Mesenchymal stem cell (in vitro differentiated cells and primary cell): Measurements from ENCODE around the gene TBC1D16.

Source experiments
- DNase-seq: peaks from one replicate; pipeline ENCODE4 v3.0.0-alpha.2; 2013
- H2AFZ ChIP-seq: one replicate; pipeline ENCODE4 v1.6.1; 2013; ENCODE audit warnings: low read depth, mild to moderate bottlenecking, control low read depth, inconsistent platforms, low read length, moderate library complexity
- H2AK5ac ChIP-seq: 2 replicates; pipeline ENCODE4 v1.6.1; 2013; ENCODE audit warnings: low read length, moderate library complexity, mild to moderate bottlenecking, inconsistent platforms; ENCODE audit not compliant: severe bottlenecking
- H2BK120ac ChIP-seq: one replicate; pipeline ENCODE4 v1.6.1; 2013; ENCODE audit warnings: low read depth, mild to moderate bottlenecking, inconsistent platforms, low read length, moderate library complexity
- H2BK12ac ChIP-seq, 2 experiments: one replicate each; pipeline ENCODE4 v1.6.1; 2013; ENCODE audit warnings: inconsistent platforms in 2 of 2, low read length in 2 of 2, mild to moderate bottlenecking in 2 of 2, moderate library complexity in 2 of 2, control low read depth in 1 of 2
- H2BK15ac ChIP-seq: one replicate; pipeline ENCODE4 v1.6.1; 2013; ENCODE audit warnings: mild to moderate bottlenecking, low read depth, inconsistent platforms; ENCODE audit not compliant: poor library complexity, severe bottlenecking
- H2BK5ac ChIP-seq: 2 replicates; pipeline ENCODE4 v1.6.1; 2013; ENCODE audit warnings: low read depth, mild to moderate bottlenecking, low read length, control low read depth, inconsistent platforms; ENCODE audit not compliant: poor library complexity, severe bottlenecking
- H3K14ac ChIP-seq, 2 experiments: one replicate each; pipeline ENCODE4 v1.6.1; 2013; ENCODE audit warnings: inconsistent platforms in 2 of 2, low read length in 2 of 2, control low read depth in 1 of 2, mild to moderate bottlenecking in 1 of 2, moderate library complexity in 1 of 2
- H3K18ac ChIP-seq, 2 experiments: one replicate each; pipeline ENCODE4 v1.6.1; 2013; ENCODE audit warnings: inconsistent platforms in 2 of 2, low read length in 2 of 2, control low read depth in 1 of 2, low read depth in 1 of 2, mild to moderate bottlenecking in 1 of 2
- H3K23ac ChIP-seq, 2 experiments: one replicate each; pipeline ENCODE4 v1.6.1; 2013; ENCODE audit warnings: inconsistent platforms in 2 of 2, low read length in 2 of 2, mild to moderate bottlenecking in 2 of 2, moderate library complexity in 2 of 2, control low read depth in 1 of 2
- H3K27ac ChIP-seq: 2 replicates; pipeline ENCODE4 v1.5.1; 2013; ENCODE audit warnings: mild to moderate bottlenecking, moderate library complexity, low read length, control low read depth, inconsistent platforms; ENCODE audit not compliant: poor library complexity, severe bottlenecking
- H3K27me3 ChIP-seq, 2 experiments: 2 replicates each; pipeline versions ENCODE4 v1.6.1 to v1.7.0; 2013; ENCODE audit warnings: low read length in 2 of 2, mild to moderate bottlenecking in 2 of 2, moderate library complexity in 2 of 2, control low read depth in 1 of 2, inconsistent platforms in 1 of 2; ENCODE audit not compliant: control insufficient read depth in 1 of 2, insufficient read depth in 1 of 2
- H3K36me3 ChIP-seq, 2 experiments: 2 replicates each; pipeline versions ENCODE4 v1.6.1 to v1.7.0; 2013; ENCODE audit warnings: low read length in 2 of 2, control low read depth in 1 of 2, inconsistent platforms in 1 of 2, low read depth in 1 of 2, mild to moderate bottlenecking in 1 of 2; ENCODE audit not compliant: insufficient read depth in 2 of 2, control insufficient read depth in 1 of 2
- H3K4ac ChIP-seq, 2 experiments: one replicate each; pipeline ENCODE4 v1.6.1; 2013; ENCODE audit warnings: inconsistent platforms in 2 of 2, low read length in 2 of 2, mild to moderate bottlenecking in 2 of 2, moderate library complexity in 2 of 2, control low read depth in 1 of 2, low read depth in 1 of 2
- H3K4me1 ChIP-seq: 2 replicates; pipeline ENCODE4 v1.6.1; 2013; ENCODE audit warnings: low read depth, low read length, control low read depth; ENCODE audit not compliant: control insufficient read depth, insufficient read depth
- H3K4me2 ChIP-seq: 2 replicates; pipeline ENCODE4 v1.6.1; 2013; ENCODE audit warnings: low read length, mild to moderate bottlenecking, inconsistent platforms; ENCODE audit not compliant: poor library complexity, severe bottlenecking
- H3K4me3 ChIP-seq, 2 experiments: 2 replicates each; pipeline versions ENCODE4 v1.5.1 to v1.7.0; 2013; ENCODE audit warnings: low read length in 2 of 2, mild to moderate bottlenecking in 2 of 2, control low read depth in 1 of 2, low read depth in 1 of 2; ENCODE audit not compliant: insufficient read depth in 1 of 2
- H3K79me1 ChIP-seq: replicated peaks from 2 replicates; pipeline ENCODE4 v1.6.1; 2013; ENCODE audit warnings: mild to moderate bottlenecking, control low read depth, low read length, inconsistent platforms; ENCODE audit not compliant: poor library complexity, severe bottlenecking
- H3K9ac ChIP-seq: 2 replicates; pipeline ENCODE4 v1.7.0; 2013; ENCODE audit warnings: mild to moderate bottlenecking, low read length, moderate library complexity
- H3K9me3 ChIP-seq: 2 replicates; pipeline ENCODE4 v1.7.0; 2013; ENCODE audit warnings: mild to moderate bottlenecking, low read length; ENCODE audit not compliant: control insufficient read depth
- H4K8ac ChIP-seq: one replicate; pipeline ENCODE4 v1.6.1; 2013; ENCODE audit warnings: inconsistent platforms, mild to moderate bottlenecking, low read length, moderate library complexity
- H4K91ac ChIP-seq: one replicate; pipeline ENCODE4 v1.6.1; 2013; ENCODE audit warnings: mild to moderate bottlenecking, low read length, inconsistent platforms
- WGBS: methylation state at CpG from one replicate; pipeline ENCODE4 v1.1.7; 2013; ENCODE audit warnings: mixed read lengths; 5-methylcytosine and 5-hydroxymethylcytosine counted together

TBC1D16 gene

DNA sequence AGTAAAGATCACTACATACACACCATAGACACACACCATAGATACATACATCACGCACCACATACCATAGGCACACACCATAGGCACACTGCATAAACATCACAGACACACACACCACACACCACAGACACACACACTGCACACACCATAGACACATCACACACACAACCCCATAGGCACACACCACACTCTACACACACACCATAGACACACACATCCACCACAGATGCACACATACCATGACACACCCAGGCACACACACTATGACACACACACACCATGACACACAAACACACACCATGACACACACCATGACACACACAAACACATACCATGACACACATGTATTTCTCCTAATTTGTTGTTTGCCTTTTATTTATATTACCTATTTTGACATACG lies 14.1 kb downstream of the TBC1D16 start:
- peak overlapping the region; percentile 15 for H4K91ac ChIP-seq
- H2BK15ac ChIP-seq: no peak overlapping the region
- H2BK120ac ChIP-seq: no peak overlapping the region
- DNase-seq: no peak
- H3K23ac ChIP-seq: peak overlapping the region in 1 of 2 experiments; percentile 23
- H2BK12ac ChIP-seq: peak overlapping the region in 1 of 2 experiments; percentile 29
- H3K4me2 ChIP-seq: no peak overlapping the region
- no peak overlapping the region for H3K4me3 ChIP-seq
- H3K36me3 ChIP-seq: peaks cover 0 to 20% of the 10 kb centered on the region in 2 experiments
- no peak overlapping the region for H3K4ac ChIP-seq
- H2AK5ac ChIP-seq: no peak overlapping the region
- peak overlapping the region in 1 of 2 experiments; percentile 28 for H3K18ac ChIP-seq
- 100% methylated on average over 1 of the region's 2 CpGs for WGBS
- H3K9ac ChIP-seq: no peak overlapping the region
- no peak overlapping the region for H4K8ac ChIP-seq
- no peak overlapping the region for H2BK5ac ChIP-seq
- H2AFZ ChIP-seq: no peak overlapping the region
- H3K79me1 ChIP-seq: peaks cover 44% of the 10 kb centered on the region
- H3K14ac ChIP-seq: peak overlapping the region in 1 of 2 experiments; percentile 82
- H3K9me3 ChIP-seq: no peaks in the 10 kb centered on the region
- no peaks in the 10 kb centered on the region for H3K27me3 ChIP-seq
- H3K27ac ChIP-seq: no peak overlapping the region
- H3K4me1 ChIP-seq: peaks cover 24% of the 10 kb centered on the region

DNA sequence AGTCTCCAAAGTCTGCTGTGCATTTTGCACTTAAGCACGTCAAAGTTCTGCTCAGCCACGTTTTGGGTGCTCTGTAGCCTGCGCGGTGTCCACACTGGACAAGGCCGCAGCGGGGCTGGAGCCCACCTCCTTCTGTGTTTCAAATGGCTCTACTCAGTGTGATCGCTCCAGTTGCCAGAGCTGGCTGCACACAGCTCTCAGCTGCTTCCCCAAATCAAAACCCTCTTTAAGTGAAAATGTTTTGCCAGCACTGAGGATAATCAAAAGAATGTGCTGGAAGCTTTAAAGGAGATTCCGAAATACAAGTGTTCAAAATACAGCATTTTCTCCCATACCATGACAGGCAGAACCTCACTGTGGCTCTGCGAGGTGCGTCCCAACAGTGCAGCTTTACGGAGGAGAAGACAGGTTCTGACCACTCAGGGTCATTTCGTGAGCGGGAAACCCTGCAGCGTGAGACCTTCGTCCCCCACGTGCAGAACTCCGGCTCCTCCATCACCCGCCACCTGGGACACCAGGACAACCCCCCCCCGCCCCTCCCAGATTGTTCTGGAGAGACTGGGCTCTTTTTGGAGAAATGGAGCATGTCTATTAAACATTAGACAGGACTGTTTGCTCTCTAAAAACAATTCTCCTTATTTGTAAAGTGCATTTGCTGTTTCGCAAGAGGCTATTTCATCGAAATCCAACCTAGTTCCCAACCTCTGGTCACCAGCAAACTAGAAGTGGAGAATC lies 16.6 kb downstream of the TBC1D16 start:
- H3K79me1 ChIP-seq: peaks cover 42% of the 10 kb centered on the region
- no peak overlapping the region for H2BK15ac ChIP-seq
- H3K27ac ChIP-seq: no peak overlapping the region
- DNase-seq: no peak
- WGBS: 99% methylated on average over 17 of the region's 21 CpGs
- no peak overlapping the region for H4K8ac ChIP-seq
- H3K9me3 ChIP-seq: no peaks in the 10 kb centered on the region
- no peaks in the 10 kb centered on the region for H3K27me3 ChIP-seq
- H3K9ac ChIP-seq: peak overlapping the region; percentile 27
- no peak overlapping the region for H3K14ac ChIP-seq
- H3K18ac ChIP-seq: no peak overlapping the region
- peak overlapping the region in 1 of 2 experiments; percentile 18 for H3K4me3 ChIP-seq
- no peak overlapping the region for H2BK5ac ChIP-seq
- H4K91ac ChIP-seq: no peak overlapping the region
- H3K4me1 ChIP-seq: peaks cover 9% of the 10 kb centered on the region
- no peak overlapping the region for H3K4me2 ChIP-seq
- no peak overlapping the region for H2BK120ac ChIP-seq
- peaks cover 0 to 16% of the 10 kb centered on the region in 2 experiments for H3K36me3 ChIP-seq
- H2BK12ac ChIP-seq: no peak overlapping the region
- H3K4ac ChIP-seq: no peak overlapping the region
- H2AK5ac ChIP-seq: no peak overlapping the region
- no peak overlapping the region for H2AFZ ChIP-seq
- no peak overlapping the region for H3K23ac ChIP-seq

DNA sequence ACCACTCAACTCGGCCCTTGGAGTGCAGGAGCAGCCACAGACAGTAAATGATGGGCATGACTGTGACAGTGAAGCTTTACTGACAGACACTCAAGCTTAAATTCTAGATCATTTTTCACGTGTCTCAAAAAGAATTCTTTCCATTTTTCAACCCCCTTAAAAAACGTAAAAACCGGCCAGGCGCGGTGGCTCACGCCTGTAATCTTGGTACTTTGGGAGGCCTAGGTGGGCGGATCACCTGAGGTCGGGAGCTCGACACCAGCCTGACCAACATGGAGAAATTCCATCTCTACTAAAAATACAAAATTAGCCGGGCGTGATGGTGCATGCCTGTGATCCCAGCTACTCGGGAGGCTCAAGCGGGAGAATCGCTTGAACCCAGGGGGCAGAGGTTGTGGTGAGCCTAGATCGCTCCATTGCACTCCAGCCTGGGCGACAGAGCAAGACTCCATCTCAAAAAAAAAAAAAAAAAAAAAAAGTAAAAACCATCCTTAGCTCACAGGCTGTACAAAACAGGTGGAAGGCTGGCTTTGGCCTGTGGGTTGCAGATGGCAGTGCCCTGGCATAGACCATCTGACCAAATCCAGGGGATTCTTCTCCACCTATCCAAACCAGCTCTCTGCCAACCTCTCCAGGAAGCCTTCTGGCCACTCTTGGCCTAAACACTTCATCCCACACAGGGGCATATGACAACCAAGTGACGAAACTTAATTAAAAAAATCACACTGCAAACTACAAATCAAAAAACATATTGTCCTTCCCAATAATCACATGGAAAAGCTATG lies 18.3 kb downstream of the TBC1D16 start:
- H2BK5ac ChIP-seq: no peak overlapping the region
- DNase-seq: no peak
- no peak overlapping the region for H3K4me2 ChIP-seq
- no peak overlapping the region for H2BK15ac ChIP-seq
- no peak overlapping the region for H3K14ac ChIP-seq
- no peaks in the 10 kb centered on the region for H3K9me3 ChIP-seq
- no peaks in the 10 kb centered on the region for H3K27me3 ChIP-seq
- no peak overlapping the region for H4K91ac ChIP-seq
- no peak overlapping the region for H2AFZ ChIP-seq
- H2BK12ac ChIP-seq: no peak overlapping the region
- no peak overlapping the region for H2BK120ac ChIP-seq
- no peak overlapping the region for H3K4me3 ChIP-seq
- H3K79me1 ChIP-seq: peaks cover 37% of the 10 kb centered on the region
- no peak overlapping the region for H4K8ac ChIP-seq
- no peak overlapping the region for H3K9ac ChIP-seq
- H3K18ac ChIP-seq: no peak overlapping the region
- no peak overlapping the region for H3K4ac ChIP-seq
- H3K23ac ChIP-seq: no peak overlapping the region
- H3K36me3 ChIP-seq: peaks cover 12 to 15% of the 10 kb centered on the region in 2 experiments
- peaks cover 8% of the 10 kb centered on the region for H3K4me1 ChIP-seq
- H2AK5ac ChIP-seq: no peak overlapping the region
- 98% methylated on average over 17 of the region's 18 CpGs for WGBS
- no peak overlapping the region for H3K27ac ChIP-seq
